Memory B cell (primary cell): ENCODE results near the gene FETUB.
"Not testable (repeated sequence)": the region's sequence is repeated elsewhere in the genome, so short reads cannot be mapped to it uniquely, and the experiment has no call there.

Experiments
- ATAC-seq: fragments of 150-1000 bp; cut with Tn5 transposase; 2 replicates; pipeline ENCODE4 v1.10.0; 2021; ENCODE audit warnings: low read depth, mild to moderate bottlenecking, moderate library complexity
- DNase-seq, 2 donors: peaks; one replicate each; pipeline ENCODE4 v3.0.0; 2022; ENCODE audit warnings: low spot score in 2 of 2
- H3K27ac Mint-ChIP-seq: one replicate; pipeline ENCODE4 v1.8.0; 2022; ENCODE audit warnings: mild to moderate bottlenecking, moderate library complexity, mixed read lengths
- H3K27me3 Mint-ChIP-seq: one replicate; pipeline ENCODE4 v1.8.0; 2022; ENCODE audit warnings: mixed read lengths
- H3K36me3 Mint-ChIP-seq: one replicate; pipeline ENCODE4 v1.8.0; 2022; ENCODE audit warnings: mild to moderate bottlenecking, mixed read lengths
- H3K4me1 Mint-ChIP-seq: one replicate; pipeline ENCODE4 v1.8.0; 2022; ENCODE audit warnings: mixed read lengths
- H3K4me3 Mint-ChIP-seq: one replicate; pipeline ENCODE4 v1.8.0; 2022; ENCODE audit warnings: mild to moderate bottlenecking, moderate library complexity, mixed read lengths
- H3K9me3 Mint-ChIP-seq: one replicate; pipeline ENCODE4 v1.8.0; 2022; ENCODE audit warnings: mixed read lengths

The FETUB gene

DNA sequence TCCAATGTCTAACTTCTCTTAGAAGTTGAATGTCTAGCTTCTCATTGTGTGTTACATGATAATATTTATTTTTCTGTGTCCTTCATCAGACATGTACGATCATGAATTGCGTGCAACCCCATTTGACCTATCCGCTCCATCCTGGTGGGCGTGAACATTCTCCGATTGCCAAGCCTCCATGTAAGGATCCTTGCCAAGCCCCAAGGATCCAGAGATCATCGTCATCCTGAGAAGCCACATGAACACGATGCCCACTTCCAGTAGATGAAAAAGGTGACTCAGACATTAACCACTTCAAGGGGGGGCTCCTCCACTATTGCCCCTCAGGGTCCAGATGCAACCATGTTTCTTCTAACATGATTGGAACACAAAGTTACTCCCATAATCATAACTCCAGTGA, 51.5 kb downstream of the FETUB start:
- Mint-ChIP-seq H3K4me1 (no peaks in the 10 kb centered on the region), H3K4me3 (no peak overlapping the region), H3K27me3 (peaks cover 13% of the 10 kb centered on the region), H3K9me3 (no peaks in the 10 kb centered on the region), H3K36me3 (no peaks in the 10 kb centered on the region), H3K27ac (no peak overlapping the region)
- ATAC-seq (no peak), DNase-seq (no peak)

DNA sequence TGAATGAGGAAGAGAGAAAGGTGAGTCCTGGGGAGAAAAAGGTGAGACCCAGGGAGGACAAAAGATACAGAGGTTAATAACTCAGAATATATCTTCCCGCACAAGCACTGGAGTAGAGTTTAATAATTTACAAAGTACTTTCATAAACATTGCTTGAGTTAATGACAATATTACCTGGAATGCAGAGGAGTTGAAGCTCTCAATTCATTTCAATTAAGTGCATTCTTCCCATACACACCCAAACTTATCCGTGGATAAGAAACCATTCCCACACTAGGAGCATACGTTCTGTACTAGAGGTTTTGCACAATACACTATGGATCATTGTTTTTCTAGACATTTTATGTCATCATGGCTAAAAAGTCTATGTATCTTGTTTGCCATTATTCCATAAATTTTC, 53.6 kb downstream of the FETUB start:
- no peak for DNase-seq
- Mint-ChIP-seq H3K4me3 (no peak overlapping the region), H3K27ac (no peak overlapping the region), H3K9me3 (no peaks in the 10 kb centered on the region), H3K4me1 (no peaks in the 10 kb centered on the region), H3K27me3 (peaks cover 9% of the 10 kb centered on the region), H3K36me3 (no peaks in the 10 kb centered on the region)
- no peak for ATAC-seq

DNA sequence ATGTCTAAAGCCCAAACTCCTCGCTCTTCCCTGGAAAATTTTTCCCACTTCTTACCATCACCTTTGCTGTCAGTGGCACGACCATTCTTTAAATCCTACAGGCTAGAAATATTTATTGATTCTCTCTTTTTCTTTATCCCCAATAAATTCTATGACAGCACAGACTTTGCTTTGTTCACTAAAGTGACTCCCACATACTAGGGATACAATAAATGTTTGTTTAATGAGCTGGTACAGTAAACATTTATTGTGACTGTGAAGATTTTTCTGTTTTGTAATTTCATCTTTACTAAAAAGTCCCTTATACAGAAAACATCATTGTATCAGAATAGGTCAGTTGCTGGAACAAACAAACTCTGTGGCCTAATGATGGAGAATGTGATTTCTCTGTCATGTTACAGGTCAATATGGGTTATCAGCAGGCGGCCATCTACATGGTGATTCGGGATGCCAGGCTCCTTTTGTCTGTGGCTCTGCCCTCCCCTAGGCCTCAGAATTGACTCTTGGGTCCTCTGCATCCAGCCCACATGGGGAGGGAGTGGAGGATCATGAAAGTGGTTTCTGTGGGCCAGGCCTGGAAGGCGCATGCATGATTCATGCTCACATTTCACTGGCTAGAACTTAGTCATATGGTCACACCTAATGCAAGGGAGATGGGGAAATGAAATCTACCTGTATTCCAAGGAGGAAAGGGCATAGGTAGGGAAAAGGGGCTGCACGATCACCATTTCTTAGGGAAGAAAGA, 54.3 kb downstream of the FETUB start:
- Mint-ChIP-seq H3K4me1 (no peaks in the 10 kb centered on the region), H3K9me3 (no peaks in the 10 kb centered on the region), H3K4me3 (no peak overlapping the region), H3K27me3 (peaks cover 9% of the 10 kb centered on the region), H3K27ac (no peak overlapping the region), H3K36me3 (no peaks in the 10 kb centered on the region)
- ATAC-seq (no peak), DNase-seq (no peak)

DNA sequence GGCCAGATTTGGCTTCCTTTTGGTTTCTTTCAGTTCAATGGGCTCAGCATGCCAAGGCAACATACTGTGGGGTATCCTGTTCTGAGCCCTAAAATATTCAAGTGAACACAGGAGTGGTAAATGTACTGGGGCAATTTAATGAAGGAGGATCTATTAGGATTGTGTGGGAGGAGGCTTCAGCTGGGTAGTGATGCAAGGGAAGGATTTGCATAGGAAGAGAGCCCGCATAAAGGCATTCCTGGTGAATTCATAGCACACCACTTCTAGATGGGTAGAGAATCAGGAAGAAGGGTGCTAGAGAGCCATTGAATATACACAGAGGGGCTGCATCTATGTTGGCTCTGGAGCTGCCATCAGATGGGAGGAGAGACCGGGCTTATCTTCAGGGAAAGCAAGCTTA, 56.3 kb downstream of the FETUB start:
- Mint-ChIP-seq H3K27ac (no peak overlapping the region), H3K9me3 (no peaks in the 10 kb centered on the region), H3K27me3 (peaks cover 7% of the 10 kb centered on the region), H3K36me3 (no peaks in the 10 kb centered on the region), H3K4me1 (no peaks in the 10 kb centered on the region), H3K4me3 (no peak overlapping the region)
- no peak for ATAC-seq
- no peak for DNase-seq

DNA sequence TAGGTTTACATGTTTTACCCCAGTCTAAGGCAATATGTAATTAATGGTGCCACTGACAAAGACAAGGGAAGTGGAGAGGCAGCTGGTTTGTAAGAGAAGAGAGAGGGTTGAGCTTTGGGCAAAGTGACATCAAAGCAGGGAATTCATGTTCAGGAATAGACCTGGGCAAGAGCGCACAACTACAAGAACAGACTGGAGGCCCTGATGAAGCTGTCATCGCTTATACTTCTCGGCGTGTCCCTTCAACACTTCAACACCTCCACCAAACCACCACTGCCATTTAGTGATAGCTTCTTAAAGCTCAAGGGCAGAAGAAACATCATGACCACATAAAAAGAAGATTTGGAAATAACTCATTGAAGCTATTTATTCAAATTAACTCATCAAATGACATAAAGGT, 57.3 kb downstream of the FETUB start:
- H3K27me3 Mint-ChIP-seq, result peaks cover 3% of the 10 kb centered on the region
- H3K4me1 Mint-ChIP-seq, result no peaks in the 10 kb centered on the region
- no peaks in the 10 kb centered on the region for H3K36me3 Mint-ChIP-seq
- no peaks in the 10 kb centered on the region for H3K9me3 Mint-ChIP-seq
- H3K27ac Mint-ChIP-seq, result no peak overlapping the region
- H3K4me3 Mint-ChIP-seq, result no peak overlapping the region
- ATAC-seq (no peak), DNase-seq (no peak)

DNA sequence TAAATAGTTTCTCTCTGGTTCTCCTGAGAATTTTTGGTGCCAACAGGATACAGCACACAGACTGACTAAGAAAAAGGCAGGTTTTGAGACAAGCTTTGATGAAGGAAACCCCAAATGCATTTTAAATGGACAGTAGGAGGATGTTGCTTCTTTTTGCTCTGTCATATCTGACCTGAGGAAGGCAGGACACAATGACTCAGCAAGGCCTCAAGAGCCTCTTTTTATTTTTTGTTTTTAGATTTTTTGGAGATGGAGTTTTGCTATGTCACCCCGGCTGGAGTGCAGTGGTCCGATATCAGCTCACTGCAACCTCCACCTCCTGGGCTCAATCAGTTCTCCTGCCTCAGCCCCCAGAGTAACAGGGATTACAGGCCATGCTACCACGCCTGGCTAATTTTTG, 60.1 kb downstream of the FETUB start:
- H3K36me3 Mint-ChIP-seq, result no peaks in the 10 kb centered on the region
- no peaks in the 10 kb centered on the region for H3K9me3 Mint-ChIP-seq
- no peak for DNase-seq
- ATAC-seq, result no peak
- H3K27ac Mint-ChIP-seq, result no peak overlapping the region
- no peak overlapping the region for H3K4me3 Mint-ChIP-seq
- peaks cover 5% of the 10 kb centered on the region for H3K27me3 Mint-ChIP-seq
- no peaks in the 10 kb centered on the region for H3K4me1 Mint-ChIP-seq

DNA sequence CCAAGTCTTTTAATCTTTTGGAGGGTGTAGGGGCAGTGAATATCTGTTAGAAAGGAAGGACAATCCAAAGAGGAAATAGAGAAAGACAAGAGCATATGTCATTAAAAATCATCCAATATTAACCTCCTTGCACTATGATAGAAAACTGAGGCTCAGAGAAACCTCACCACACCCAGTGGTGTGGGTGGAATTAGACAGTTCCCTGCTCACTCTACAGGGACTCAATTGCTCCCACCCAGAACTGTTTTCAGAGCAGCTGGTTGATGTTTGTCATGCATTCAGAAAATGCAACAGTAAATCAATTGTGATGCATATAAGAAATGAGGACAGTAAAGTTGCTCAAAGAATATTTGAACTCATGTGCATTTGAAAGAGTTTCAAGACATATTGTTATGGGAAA, 62.3 kb downstream of the FETUB start:
- ATAC-seq, H3K4me1 Mint-ChIP-seq, H3K27ac Mint-ChIP-seq, H3K27me3 Mint-ChIP-seq, DNase-seq, H3K36me3 Mint-ChIP-seq, H3K9me3 Mint-ChIP-seq, H3K4me3 Mint-ChIP-seq: not testable (repeated sequence)
